Right hindlimb (tissue), 1 donor: Measurements from ENCODE around the gene PAFAH1B2.
"Not testable (repeated sequence)": the region's sequence is repeated elsewhere in the genome, so short reads cannot be mapped to it uniquely, and the experiment has no call there.

Experiments used
- DNase-seq: peaks from one replicate; pipeline ENCODE4 v3.0.0-alpha.2; 2018

The PAFAH1B2 gene, protein sequence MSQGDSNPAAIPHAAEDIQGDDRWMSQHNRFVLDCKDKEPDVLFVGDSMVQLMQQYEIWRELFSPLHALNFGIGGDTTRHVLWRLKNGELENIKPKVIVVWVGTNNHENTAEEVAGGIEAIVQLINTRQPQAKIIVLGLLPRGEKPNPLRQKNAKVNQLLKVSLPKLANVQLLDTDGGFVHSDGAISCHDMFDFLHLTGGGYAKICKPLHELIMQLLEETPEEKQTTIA

DNA sequence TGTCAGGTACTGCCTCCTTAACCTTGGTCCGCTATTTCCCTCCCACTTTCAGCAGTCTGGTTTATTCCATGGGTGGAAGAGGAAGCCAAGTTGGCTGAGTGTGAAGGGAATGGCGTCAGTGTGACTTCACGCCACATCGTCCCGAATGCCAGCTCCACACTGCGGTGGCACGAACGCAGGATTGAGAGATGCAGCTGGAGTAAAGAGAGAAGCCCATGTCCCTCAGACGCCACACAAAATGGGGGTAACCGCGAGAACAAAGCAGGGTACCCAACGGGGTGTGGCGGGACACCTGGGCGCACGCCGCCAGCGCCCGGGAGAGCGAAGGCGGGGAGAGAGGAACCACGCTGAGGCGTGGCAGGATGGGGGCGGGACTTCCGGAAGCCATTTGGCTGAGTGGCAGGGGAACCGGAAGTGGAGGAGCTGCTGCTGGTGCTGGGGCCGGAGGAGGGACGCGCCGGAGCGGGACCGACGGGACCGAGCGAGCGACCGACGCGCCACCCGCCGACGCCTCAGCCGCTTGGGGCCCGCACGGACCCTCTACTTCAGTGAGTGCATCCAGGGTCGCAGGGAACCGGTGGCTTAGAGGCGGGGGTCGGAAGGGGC is at the start of gene PAFAH1B2:
PAFAH1B2 (plus strand) TSS at position 417 of the 606 bp plus-strand sequence. CDS start 8,161 bp downstream, outside the sequence.
- DNase-seq = peak; percentile 97

DNA sequence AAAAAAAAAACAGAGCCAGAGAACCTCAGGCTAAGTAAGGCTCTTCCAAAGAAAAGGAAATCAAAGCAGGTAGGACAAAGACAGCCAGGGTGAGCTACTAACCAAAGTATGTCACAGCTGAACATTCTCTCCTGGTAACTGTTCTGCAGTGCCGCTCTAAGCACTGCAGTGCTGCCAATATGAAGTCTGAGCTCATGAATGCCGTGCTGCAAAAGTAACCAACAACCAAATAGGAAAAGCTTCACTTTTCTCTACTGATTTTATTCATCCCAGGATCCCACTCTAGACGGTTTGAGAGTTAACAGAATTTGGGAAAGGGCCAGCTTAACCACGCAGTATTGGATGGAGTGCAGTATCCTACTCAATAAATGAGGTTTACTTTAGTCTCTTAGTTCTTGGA is 49.3 kb upstream of the PAFAH1B2 start:
- no peak for DNase-seq

DNA sequence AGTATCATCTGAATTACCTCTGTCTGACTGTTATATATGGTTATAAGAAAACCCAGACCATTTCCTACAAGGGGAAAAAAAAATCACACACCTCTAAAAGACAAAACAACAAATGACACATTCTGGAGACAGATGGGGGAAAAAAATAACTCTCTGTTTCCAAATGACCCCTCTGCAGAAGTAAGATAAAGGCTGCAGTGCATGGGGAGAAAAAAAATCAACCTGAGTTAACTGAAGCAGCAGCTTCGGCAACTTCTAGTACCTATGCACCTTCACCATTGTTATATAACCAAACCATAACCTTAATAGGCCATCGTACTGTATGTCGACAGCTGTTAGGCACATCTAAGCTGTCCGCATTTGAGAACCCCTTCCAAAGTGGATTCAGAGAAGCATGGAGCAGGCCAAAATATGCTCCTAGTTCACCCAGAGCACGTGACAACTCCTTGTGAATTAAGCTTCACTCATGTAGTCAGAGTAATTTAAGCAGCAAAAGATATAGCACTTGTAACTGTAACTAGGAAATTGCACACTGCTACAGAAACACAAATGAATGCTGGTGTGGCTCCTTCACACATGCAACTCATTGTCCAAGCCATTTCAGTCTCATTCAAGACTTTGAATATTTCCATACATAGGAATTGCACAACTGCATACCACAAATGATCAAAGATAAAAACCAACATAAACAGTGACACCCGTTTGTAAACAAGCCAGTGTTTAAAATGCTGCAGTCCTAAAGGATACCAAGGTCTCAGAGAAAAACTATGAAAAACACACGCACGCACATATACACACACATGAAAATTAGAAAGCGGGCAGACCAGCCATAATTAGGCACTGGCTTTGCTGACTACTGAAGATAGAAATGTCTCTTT is 48.6 kb upstream of the PAFAH1B2 start:
- no peak for DNase-seq

DNA sequence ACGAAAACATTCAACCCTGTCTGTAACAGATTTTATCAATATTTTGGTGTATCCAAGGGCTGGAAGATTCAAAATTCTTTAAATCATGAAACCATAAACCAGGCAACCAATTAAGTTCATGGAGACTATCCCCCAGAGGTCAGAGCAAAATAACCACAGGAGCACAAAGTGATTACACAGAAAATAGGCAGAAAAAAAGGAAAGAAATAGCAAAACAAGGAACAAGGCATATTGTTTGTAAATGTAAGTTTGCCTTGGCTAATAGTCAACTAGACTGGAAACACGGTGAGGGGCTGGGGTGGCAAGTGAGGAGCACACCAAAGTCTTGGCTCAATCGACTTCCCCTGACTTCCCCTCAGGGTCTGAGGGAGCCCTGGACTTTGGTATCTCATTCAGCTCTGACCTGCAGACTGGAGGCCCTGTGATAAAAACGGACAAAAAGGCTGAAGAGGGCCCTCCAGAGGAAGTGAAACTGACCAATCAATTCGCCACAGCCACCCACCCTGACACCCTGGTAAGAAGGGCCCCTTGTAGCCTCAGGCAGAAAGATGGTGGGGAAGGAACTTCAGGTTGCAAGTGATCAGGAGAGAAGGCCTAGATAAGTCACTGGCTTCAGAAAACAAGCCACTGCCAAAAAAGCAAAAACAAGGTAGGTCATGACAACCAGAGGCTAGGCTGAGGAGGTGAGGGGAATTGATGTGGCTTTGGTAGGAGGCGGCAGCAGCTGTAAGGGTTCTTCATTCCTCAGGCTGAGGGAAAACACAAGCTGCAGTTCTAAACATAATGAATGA is 47.7 kb upstream of the PAFAH1B2 start:
- DNase-seq = no peak

DNA sequence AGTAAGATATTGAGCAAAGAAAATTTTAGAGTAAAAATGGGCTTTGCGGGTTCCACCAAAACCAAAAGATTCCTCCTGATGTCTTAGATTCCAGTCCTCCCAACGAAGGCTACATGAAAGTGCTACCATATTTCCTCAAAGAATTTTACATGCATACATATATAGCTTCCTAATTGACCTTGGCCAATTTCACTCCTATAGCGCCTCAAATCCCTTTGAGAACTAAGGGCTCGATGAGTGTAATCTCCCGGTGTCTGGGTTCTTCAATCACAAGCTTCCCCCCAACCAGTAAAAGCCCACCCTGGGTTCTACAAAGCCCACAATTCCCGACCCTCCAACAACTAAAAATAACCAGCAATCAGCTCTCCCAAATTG is 47.1 kb upstream of the PAFAH1B2 start:
- DNase-seq = no peak

DNA sequence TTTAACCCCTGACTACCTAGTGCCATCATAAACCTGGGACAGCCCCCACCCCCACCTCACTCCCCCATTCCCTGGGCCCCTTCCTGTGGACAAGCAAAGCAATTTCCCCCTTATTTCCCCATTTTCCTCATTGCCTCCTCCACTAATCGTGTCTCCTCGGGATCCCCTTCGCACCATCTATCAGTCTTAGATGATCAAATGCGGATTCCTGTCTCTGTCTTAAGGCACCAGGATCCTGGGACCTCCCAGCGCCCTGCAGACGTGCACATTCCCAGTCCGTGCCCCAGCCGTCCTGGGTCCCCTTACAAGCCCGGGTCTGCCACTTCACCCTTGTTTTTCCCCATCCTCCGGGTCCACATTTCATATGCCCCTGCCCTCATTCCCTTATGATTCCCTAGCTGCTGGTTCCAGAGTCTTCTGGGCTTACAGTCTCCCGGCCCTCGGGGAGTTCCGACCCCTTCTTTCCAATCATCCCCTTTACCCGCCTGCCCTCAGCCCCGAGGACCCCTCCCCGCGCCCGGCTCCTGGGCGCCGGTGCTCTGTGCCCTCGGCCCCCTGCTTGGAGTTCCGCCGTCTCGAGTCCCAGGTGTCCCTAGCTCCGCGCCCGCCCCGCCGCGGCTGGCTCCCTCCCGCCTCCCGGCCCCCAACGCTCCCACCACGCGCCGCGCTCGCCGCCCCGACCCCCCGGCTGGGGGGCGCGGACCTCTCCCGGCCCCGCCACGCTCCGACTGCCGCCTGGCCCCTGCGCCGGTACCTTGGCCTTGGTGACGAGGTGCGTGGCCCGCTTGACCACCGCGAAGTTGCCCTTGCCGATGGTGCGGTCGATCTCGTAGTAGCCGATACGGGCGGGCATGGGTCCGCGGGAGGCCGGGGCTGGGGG is 46.5 kb upstream of the PAFAH1B2 start:
- peak; percentile 70 for DNase-seq

DNA sequence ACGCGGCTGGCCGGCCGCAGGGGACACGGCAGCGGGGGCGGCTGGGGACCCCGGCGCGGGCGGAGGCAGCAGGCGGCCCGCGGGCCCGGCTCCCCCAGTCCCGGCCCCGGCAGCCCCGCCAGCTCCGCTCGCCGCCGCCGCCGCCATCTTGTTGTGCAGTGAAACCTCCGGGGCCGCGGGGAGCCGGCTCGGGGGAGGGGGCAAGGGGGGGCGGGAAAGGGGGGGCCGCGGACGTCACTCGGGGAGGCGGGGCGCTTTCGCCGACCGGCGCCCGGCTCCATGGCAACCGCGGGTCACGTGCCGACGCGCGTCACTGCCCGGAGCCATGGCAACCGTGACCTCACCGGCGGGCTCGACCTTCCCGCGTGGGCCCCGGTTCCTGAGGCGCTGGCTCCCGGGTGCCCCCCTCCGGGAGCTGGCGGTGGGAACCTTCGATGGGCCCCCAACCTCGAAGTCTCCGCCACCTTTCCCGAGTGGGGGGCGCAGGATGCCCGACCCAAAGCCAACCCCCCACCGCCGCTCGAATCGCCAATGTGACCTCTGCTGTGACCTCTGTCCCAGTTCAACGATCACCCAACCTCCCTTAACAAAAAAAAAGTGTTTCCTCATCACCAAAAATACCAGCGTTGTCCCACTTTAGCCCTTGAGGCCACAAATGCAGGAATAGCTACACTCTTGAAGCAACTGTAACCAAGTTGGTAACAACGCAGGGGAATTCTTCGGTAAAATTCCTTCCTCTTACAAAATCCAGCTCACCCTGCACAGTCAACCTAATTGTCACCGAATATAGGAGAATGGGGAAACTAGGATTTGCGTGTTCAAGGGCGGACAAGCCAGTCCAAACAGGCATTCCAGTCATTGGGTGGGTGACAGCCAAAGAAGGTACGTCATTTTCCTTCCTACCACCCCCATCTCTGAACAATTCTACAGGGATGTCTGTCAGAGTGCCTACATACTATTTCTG is 45.5 kb upstream of the PAFAH1B2 start, which contains the start of gene SIK3:
SIK3 (minus strand) TSS at position 160 of the 964 bp plus-strand sequence; CDS start at position 147, 13 bp downstream.
- DNase-seq = peak; percentile 97

DNA sequence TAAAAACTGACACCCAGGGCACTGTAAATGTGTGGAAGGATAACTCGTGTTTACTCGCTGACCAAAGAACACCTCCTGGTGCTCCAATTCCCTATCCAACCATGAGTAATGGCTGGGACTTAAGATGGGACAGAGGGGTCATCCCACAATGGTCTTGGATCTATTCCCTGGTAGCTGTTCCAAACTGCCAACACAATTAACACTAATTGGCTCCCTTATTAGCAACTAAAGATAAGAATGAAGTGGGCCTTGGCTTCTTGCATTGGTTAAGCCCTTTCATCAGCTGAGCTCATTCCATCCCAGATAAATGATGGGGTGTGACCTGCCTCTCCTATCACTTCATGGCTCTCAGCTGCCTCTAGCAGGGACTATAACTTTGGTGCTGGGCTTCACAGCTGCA is 44.4 kb upstream of the PAFAH1B2 start:
- DNase-seq = no peak

DNA sequence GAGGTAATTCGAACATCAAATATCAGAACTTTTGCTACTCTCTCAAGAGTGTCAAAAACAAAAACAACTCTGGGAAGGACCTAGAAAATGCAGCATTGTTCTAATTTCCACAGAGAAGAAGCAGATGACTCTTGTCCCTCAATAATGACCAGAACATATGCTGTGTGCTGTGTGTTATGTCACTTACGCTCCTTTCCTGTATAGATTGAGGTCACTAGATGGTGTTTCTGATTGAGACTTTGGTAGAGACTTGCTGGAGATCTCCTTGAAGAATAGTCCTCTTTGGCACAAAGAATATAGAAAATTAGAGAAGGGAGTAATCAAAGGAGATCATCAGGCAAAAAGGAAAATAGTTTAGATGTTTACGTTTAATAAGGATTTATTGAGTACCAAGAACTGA is 43.5 kb upstream of the PAFAH1B2 start:
- DNase-seq = no peak

DNA sequence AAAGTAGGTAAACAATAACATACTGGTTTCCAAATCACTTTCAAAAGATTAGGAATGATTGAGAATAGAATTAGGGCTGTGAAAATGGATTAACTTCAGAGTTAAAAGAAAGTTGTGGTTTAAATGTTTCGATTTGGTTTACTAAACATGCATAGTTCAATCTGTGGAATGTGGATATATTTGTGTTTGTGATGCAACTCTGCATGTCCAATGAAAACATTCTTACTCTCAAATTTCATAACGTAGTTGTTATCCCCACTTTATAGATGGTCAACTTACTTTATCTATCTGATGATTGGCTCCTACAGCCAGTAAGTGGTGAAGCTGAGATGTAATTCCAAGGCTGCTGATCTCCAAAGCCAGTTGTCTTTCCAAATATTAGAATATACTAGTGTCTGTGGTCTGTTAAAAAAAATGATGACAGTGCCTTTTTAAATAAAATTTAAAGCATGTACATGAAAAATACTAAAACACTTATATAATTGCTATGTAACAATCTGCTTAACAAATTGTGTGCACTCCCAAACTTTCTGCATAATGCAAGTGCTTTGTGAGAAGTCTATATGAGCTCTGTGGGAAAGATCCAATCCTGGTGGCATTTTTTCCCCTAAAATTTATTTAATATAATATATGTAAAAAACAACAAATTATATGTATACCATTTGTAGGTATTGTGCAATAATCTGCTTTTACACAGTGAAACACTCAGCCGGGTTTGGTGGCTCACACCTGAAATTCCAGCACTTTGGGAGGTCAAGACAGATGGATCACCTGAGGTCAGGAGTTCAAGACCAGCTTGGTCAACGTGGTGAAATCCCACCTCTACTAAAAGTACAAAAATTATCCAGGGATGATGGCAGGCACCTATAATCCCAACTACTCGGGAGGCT is 36.1 kb upstream of the PAFAH1B2 start:
- DNase-seq = no peak

DNA sequence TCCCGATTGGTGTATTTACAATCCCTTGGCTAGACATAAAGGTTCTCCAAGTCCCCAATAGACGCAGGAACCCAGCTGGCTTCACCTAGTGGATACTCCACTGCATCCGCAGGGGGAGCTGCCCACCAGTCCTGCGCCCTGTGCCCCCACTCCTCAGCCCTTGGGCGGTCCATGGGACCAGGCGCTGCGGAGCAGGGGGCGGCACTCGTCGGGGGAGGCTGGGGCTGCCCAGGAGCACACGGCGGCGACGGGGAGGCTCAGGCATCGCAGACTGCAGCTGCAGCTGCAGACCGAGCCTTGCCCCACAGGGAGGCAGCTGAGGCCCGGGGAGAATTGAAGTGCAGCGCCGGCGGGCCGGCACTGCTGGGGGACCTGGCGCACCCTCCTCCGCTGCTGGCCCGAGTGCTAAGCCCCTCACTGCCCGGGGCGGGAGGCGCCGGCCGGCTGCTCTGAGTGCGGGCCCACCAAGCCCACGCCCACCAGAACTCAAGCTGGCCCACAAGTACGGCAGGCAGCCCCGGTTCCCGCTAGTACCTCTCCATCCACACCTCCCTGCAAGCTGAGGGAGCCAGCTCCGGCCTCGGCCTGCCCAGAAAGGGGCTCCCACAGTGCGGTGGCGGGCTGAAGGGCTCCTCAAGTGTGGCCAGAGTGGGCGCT is 33.7 kb upstream of the PAFAH1B2 start:
- DNase-seq = no peak

DNA sequence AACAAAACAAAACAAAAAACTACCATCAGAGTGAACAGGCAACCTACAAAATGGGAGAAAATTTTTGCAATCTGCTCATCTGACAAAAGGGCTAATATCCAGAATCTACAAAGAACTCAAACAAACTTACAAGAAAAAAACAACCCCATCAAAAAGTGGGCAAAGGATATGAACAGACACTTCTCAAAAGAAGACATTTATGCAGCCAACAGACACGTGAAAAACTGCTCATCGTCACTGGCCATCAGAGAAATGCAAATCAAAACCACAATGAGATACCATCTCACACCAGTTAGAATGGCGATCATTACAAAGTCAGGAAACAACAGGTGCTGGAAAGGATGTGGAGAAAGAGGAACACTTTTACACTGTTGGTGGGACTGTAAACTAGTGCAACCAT is 31.6 kb upstream of the PAFAH1B2 start:
- not testable (repeated sequence) for DNase-seq

DNA sequence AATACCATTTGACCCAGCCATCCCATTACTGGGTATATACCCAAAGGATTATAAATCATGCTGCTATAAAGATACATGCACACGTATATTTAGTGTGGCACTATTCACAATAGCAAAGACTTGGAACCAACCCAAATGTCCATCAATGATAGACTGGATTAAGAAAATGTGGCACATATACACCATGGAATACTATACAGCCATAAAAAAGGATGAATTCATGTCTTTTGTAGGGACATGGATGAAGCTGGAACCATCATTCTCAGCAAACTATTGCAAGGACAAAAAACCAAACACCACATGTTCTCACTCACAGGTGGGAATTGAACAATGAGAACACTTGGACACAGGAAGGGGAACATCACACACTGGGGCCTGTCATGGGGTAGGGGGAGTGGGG is 31.1 kb upstream of the PAFAH1B2 start:
- not testable (repeated sequence) for DNase-seq

DNA sequence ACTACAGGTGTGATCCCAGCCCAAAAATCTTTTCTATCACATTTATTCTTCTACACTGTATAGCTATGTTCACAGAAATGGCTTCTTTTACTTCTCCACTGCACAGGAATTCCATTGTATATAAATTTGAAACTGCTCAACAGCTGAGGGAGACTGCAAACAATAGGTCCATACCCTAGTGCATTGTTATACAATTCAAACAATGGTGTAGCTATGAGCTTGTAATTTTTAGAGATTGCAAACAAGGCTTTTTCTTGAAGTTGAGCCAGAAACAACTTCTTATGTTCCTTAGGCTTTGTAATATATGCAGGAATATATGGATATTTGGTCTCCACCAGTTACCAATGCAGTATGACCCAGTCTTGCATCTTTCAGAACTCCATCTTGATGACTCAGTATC is 26.4 kb upstream of the PAFAH1B2 start:
- DNase-seq = no peak

DNA sequence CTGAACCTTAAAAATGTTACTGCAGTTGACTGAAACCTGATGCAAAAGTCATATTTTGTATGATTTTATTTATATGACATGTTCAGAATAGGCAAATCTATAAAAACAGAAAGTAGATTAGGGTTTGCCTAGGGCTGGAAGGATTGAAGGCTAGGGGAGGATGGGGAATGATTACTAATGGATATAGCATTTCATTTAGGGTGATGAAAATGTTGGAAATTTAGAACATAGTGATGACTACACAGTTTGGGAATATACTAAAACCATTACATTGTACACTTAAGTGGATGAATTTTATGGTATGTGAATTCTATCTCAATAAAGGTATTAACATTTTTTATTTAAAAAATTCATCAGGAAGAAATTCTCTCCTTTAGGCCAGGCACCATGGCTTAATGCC is 22.9 kb upstream of the PAFAH1B2 start:
- no peak for DNase-seq

DNA sequence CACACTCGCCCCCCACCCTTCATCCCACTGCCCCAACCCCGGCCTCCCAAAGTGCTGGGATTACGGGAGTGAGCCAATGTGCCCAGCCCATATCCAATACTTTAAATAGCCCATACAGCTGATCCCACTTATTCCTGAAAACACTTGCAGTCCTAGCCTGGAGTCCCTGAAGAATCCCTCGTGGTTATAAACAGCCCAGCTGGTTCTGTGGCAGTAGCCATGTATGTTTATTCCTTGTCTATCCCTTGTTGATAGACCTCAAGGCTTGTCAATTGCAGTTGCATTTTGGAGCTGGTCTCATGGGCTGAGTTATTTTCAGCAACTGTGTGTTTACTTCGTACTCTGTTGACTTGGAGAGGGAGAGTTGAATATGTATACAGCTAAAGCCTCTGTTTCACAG is 21.5 kb upstream of the PAFAH1B2 start:
- DNase-seq = no peak

DNA sequence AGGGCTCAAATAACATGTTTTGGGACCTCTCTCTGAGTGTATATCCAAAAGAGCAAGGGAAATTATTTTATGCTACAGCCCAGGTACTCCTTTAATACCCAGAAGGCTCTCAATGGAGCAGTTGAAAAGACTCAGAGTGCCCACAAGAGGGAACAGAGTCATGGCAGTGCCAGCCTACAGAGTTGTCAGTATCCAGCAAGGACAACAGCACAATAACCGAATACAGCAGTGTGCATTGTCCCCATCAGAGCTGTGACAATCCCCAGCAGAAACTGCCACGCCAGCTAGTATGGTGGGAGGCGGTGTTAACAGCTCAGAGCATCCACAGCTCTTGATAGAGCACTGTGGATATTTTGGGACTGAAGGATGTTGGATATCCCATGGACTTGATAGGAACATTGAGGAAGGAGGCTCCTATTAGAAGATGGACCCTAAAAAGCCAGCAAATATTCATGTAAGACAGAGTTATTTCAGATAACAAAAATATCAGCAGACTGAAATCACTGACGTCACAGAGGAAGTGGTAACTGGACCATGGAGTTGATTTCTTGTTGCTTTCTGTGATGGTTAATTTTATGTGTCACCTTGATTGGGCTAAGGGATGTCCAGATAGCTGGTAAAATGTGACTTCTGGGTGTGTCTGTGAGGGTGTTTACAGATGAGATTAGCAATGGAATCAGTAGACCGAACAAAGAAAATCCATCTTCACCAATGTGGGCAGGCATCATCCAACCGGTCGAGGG is 17.7 kb upstream of the PAFAH1B2 start:
- no peak for DNase-seq

DNA sequence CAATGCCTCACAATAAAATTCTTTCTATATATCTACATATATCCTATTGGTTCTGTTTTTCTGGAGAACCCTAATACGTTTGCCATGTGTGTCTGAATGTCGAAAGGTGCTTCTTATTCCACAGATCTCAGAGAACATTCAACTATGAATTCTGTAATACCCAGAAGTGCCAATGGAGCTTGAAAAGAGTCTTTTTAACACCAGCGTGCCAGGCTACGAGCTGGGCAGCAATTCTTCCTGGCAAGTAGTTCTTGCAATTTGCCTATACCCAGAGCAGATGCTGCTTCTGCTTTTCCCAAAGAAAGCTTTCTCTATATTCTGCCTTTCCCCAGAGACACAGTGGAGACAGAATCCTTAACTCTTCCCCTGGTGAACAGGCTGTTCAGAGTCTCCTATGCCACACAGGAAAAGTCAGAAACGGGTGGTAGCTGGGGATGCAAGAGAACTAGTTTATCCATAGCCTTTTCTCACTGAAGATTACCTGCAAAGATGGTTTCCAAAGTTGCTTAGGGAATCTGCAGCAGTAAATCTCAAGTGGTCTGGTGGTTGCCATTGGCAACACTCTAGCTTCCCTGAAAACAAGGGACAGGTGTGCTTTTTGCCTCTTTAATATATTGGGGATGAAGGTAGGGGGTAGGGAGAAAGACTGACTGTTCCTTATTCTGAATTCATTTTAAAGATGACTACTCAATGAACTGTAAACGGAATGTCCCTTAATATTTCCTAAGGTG is 16.8 kb upstream of the PAFAH1B2 start:
- no peak for DNase-seq
